NOMO-1 treated with DMSO at 0.1 percent for 48 hours (cell line): ENCODE results near the gene PCDH15.
A peak's percentile ranks its signal among the peaks of the same experiment; 100 is the strongest.

Experiments
- DNase-seq: peaks from one replicate; lab custom pipeline; 2025; ENCODE audit not compliant: unreplicated experiment; lab: John Stamatoyannopoulos, UW

PCDH15 gene

GRCh38 chr10:53893061-53893460 lies 908.0 kb downstream of the PCDH15 start:
- DNase-seq = no peak

GRCh38 chr10:53886325-53887300 lies 914.4 kb downstream of the PCDH15 start:
- no peak for DNase-seq

- no peak for DNase-seq
These were observed 936.2 kb downstream of the PCDH15 start for GRCh38 chr10:53864846-53865245.

- no peak for DNase-seq
These were observed 948.4 kb downstream of the PCDH15 start for GRCh38 chr10:53852450-53853175.

GRCh38 chr10:53846809-53847208 lies 954.2 kb downstream of the PCDH15 start:
- DNase-seq = no peak

GRCh38 chr10:53843736-53844362 lies 957.2 kb downstream of the PCDH15 start:
- DNase-seq = no peak

- DNase-seq = no peak
These were observed 959.4 kb downstream of the PCDH15 start for GRCh38 chr10:53841483-53842145.

GRCh38 chr10:53840653-53841052 lies 960.4 kb downstream of the PCDH15 start:
- no peak for DNase-seq

GRCh38 chr10:53839440-53840039 lies 961.5 kb downstream of the PCDH15 start:
- DNase-seq = peak; percentile 31

GRCh38 chr10:53836638-53837037 lies 964.4 kb downstream of the PCDH15 start:
- no peak for DNase-seq

- DNase-seq = no peak
These were observed 967.1 kb downstream of the PCDH15 start for GRCh38 chr10:53833908-53834307.

- no peak for DNase-seq
These were observed 973.8 kb downstream of the PCDH15 start for GRCh38 chr10:53827261-53827660.

- no peak for DNase-seq
These were observed 992.2 kb downstream of the PCDH15 start for GRCh38 chr10:53808677-53809372.

- DNase-seq = no peak
These were observed 1014.7 kb downstream of the PCDH15 start for GRCh38 chr10:53786236-53786900.

GRCh38 chr10:53771701-53772100 lies 1029.3 kb downstream of the PCDH15 start:
- no peak for DNase-seq

GRCh38 chr10:53770903-53771302 lies 1030.1 kb downstream of the PCDH15 start:
- no peak for DNase-seq

GRCh38 chr10:53765311-53765710 lies 1035.7 kb downstream of the PCDH15 start:
- no peak for DNase-seq

GRCh38 chr10:53754596-53755250 lies 1046.3 kb downstream of the PCDH15 start:
- no peak for DNase-seq
